ENCODE results near the gene PPP6R1. TPM values are rescaled to one million over a fixed set of nuclear protein-coding genes. Genes with fewer than 3 reads are reported as not detected.

Gene PPP6R1
- total and polyA plus RNA-seq, 2 of the 13 experiments (the other 11 are each of a cell fraction or from before 2014, with no cell fraction given), result 25.8 to 54.0 TPM

DNA sequence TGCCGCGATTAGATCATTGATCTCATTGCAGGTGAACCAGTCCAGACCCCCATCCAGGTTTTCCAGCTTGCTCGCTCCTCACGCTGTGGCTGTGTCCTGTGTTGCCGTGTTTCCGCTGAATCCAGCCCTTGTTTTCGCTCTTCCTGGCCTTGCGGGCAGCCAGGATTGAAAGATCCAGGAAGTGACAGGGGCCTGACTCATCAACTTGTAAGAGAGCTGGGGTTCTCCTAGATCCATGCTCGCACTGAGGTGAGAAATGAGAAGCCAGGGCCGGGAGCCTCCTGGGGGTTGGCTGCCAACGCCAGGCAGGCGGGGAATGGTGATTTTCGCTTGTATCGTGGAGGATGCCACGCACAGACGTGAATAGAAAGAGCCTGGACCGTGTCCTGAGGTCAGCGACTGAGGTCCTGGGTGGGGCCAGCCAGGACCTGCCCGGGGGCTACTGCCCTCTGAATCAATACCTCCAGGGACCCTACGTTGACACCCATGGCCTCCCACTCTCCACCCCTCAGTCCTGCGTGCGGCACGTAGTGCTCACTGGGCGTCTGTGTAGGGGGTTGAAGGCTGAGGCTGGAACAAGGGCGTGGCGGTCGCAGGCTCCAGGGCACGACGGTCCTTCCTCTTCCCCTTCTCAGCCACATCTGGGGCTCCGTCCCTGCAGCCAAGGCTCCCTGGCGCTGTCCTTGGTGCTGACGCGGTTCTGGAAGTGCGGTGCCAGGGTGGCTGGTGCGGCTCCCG, 42.2 kb downstream of the PPP6R1 start (continued):
- TF ChIP-seq ZNF619 (CRISPR knock-in tag; IDR thresholded peaks at IDR 0.05), result no peak; the same call in 1 of the 2 replicates
- peak; percentile 89; the same call in 2 of the 3 replicates for TF ChIP-seq MXI1 (IDR thresholded peaks at IDR 0.05; ENCODE audit: borderline replicate concordance, low read depth, low read length)
- TF ChIP-seq, protein P1, sequence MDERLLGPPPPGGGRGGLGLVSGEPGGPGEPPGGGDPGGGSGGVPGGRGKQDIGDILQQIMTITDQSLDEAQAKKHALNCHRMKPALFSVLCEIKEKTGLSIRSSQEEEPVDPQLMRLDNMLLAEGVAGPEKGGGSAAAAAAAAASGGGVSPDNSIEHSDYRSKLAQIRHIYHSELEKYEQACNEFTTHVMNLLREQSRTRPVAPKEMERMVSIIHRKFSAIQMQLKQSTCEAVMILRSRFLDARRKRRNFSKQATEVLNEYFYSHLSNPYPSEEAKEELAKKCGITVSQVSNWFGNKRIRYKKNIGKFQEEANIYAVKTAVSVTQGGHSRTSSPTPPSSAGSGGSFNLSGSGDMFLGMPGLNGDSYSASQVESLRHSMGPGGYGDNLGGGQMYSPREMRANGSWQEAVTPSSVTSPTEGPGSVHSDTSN (CRISPR knock-in tag; IDR thresholded peaks at IDR 0.05), result no peak
- TF ChIP-seq NFIB (CRISPR knock-in tag; IDR thresholded peaks at IDR 0.05; ENCODE audit: borderline replicate concordance), result no peak
- TF ChIP-seq, protein P2, sequence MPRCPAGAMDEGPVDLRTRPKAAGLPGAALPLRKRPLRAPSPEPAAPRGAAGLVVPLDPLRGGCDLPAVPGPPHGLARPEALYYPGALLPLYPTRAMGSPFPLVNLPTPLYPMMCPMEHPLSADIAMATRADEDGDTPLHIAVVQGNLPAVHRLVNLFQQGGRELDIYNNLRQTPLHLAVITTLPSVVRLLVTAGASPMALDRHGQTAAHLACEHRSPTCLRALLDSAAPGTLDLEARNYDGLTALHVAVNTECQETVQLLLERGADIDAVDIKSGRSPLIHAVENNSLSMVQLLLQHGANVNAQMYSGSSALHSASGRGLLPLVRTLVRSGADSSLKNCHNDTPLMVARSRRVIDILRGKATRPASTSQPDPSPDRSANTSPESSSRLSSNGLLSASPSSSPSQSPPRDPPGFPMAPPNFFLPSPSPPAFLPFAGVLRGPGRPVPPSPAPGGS (CRISPR knock-in tag; IDR thresholded peaks at IDR 0.05), result peak; percentile 17; the same call in 1 of the 2 replicates
- TF ChIP-seq ZNF672 (CRISPR knock-in tag; IDR thresholded peaks at IDR 0.05), result no peak
- TF ChIP-seq MEIS2 (CRISPR knock-in tag; IDR thresholded peaks at IDR 0.05), result peak; percentile 90
- peak; percentile 66; the same call in 1 of the 2 replicates for TF ChIP-seq YEATS2 (CRISPR knock-in tag; IDR thresholded peaks at IDR 0.05; ENCODE audit: borderline replicate concordance)
- TF ChIP-seq ATM (IDR thresholded peaks at IDR 0.05; ENCODE audit: borderline replicate concordance), result no peak
- no peak for TF ChIP-seq NR3C1 (CRISPR knock-in tag; IDR thresholded peaks at IDR 0.05)
- TF ChIP-seq ZBTB38 (CRISPR knock-in tag; IDR thresholded peaks at IDR 0.05), result peak; percentile 57
- TF ChIP-seq SYNCRIP (IDR thresholded peaks at IDR 0.05; ENCODE audit: insufficient read depth, low read depth, low read length), result no peak
- TF ChIP-seq, protein P3, sequence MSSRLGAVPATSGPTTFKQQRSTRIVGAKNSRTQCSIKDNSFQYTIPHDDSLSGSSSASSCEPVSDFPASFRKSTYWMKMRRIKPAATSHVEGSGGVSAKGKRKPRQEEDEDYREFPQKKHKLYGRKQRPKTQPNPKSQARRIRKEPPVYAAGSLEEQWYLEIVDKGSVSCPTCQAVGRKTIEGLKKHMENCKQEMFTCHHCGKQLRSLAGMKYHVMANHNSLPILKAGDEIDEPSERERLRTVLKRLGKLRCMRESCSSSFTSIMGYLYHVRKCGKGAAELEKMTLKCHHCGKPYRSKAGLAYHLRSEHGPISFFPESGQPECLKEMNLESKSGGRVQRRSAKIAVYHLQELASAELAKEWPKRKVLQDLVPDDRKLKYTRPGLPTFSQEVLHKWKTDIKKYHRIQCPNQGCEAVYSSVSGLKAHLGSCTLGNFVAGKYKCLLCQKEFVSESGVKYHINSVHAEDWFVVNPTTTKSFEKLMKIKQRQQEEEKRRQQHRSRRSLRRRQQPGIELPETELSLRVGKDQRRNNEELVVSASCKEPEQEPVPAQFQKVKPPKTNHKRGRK (CRISPR knock-in tag; IDR thresholded peaks at IDR 0.05), result no peak
- peak; percentile 73; the same call in 1 of the 2 replicates for TF ChIP-seq SP4 (CRISPR knock-in tag; IDR thresholded peaks at IDR 0.05)
- TF ChIP-seq, protein P4, sequence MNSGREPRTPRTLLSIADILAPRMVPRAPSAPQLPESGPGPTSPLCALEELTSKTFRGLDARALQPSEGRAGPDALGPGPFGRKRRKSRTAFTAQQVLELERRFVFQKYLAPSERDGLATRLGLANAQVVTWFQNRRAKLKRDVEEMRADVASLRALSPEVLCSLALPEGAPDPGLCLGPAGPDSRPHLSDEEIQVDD (CRISPR knock-in tag; IDR thresholded peaks at IDR 0.05; ENCODE audit: borderline replicate concordance), result peak; percentile 70
- TF ChIP-seq, protein P5, sequence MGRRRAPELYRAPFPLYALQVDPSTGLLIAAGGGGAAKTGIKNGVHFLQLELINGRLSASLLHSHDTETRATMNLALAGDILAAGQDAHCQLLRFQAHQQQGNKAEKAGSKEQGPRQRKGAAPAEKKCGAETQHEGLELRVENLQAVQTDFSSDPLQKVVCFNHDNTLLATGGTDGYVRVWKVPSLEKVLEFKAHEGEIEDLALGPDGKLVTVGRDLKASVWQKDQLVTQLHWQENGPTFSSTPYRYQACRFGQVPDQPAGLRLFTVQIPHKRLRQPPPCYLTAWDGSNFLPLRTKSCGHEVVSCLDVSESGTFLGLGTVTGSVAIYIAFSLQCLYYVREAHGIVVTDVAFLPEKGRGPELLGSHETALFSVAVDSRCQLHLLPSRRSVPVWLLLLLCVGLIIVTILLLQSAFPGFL (CRISPR knock-in tag; IDR thresholded peaks at IDR 0.05), result no peak
- TF ChIP-seq ZNF563 (CRISPR knock-in tag; IDR thresholded peaks at IDR 0.05), result peak; percentile 91
- TF ChIP-seq, protein P6, sequence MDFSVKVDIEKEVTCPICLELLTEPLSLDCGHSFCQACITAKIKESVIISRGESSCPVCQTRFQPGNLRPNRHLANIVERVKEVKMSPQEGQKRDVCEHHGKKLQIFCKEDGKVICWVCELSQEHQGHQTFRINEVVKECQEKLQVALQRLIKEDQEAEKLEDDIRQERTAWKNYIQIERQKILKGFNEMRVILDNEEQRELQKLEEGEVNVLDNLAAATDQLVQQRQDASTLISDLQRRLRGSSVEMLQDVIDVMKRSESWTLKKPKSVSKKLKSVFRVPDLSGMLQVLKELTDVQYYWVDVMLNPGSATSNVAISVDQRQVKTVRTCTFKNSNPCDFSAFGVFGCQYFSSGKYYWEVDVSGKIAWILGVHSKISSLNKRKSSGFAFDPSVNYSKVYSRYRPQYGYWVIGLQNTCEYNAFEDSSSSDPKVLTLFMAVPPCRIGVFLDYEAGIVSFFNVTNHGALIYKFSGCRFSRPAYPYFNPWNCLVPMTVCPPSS (IDR thresholded peaks at IDR 0.05), result no peak
- peak; percentile 89 for TF ChIP-seq ZNF441 (CRISPR knock-in tag; IDR thresholded peaks at IDR 0.05; ENCODE audit: borderline replicate concordance)
- TF ChIP-seq, protein P7, sequence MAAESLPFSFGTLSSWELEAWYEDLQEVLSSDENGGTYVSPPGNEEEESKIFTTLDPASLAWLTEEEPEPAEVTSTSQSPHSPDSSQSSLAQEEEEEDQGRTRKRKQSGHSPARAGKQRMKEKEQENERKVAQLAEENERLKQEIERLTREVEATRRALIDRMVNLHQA (CRISPR knock-in tag; IDR thresholded peaks at IDR 0.05), result no peak
- TF ChIP-seq, protein P8, sequence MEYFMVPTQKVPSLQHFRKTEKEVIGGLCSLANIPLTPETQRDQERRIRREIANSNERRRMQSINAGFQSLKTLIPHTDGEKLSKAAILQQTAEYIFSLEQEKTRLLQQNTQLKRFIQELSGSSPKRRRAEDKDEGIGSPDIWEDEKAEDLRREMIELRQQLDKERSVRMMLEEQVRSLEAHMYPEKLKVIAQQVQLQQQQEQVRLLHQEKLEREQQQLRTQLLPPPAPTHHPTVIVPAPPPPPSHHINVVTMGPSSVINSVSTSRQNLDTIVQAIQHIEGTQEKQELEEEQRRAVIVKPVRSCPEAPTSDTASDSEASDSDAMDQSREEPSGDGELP (IDR thresholded peaks at IDR 0.05; ENCODE audit: borderline replicate concordance, low read depth), result peak; percentile 69; the same call in 1 of the 2 replicates
